ENCODE measurements around the gene LGR5. TPM values are rescaled to one million over a fixed set of nuclear protein-coding genes. Genes with fewer than 3 reads are reported as not detected.

LGR5 gene
- polyA plus RNA-seq, 1 donor (not counting 4 experiments of a cell fraction or from before 2014, with no cell fraction given) = 0.05 TPM

GRCh38 chr12:71455028-71455737 is 15.6 kb downstream of the LGR5 start:
- no peak overlapping the region for H2AFZ ChIP-seq (ENCODE audit: control insufficient read depth, low read length)
- DNase-seq (ENCODE audit: low read depth, low spot score) (no peak), FAIRE-seq (no peak)
- H3K27me3 ChIP-seq (ENCODE audit: control insufficient read depth, extremely low read depth, insufficient read depth, low read length) = peaks cover 9% of the 10 kb centered on the region
- no peak overlapping the region for H3K27ac ChIP-seq (ENCODE audit: control insufficient read depth, insufficient read depth, low read length)
- no peak overlapping the region for H3K4me3 ChIP-seq (ENCODE audit: control insufficient read depth in 2 of 3, extremely low read depth in 1 of 3, insufficient read depth in 2 of 3, low read depth in 1 of 3, low read length in 3 of 3)
- no peak overlapping the region for H3K4me2 ChIP-seq (ENCODE audit: control insufficient read depth, extremely low read depth, insufficient read depth, low read depth, low read length)
- dilution Hi-C loops (cut with MboI; ENCODE audit: extremely low pct_ligation_motif_present, low sequenced_read_pairs) = no loop called here
- TF ChIP-seq EZH2 (IDR thresholded peaks at IDR 0.05; ENCODE audit: low read length) = no peak
- TF ChIP-seq CTCF (optimal IDR thresholded peaks at IDR 0.05 in 1 of 3, IDR thresholded peaks at IDR 0.05 in 1 of 3, conservative IDR thresholded peaks at IDR 0.05 in 1 of 3; ENCODE audit: extremely low read depth in 1 of 3, insufficient read depth in 2 of 3, low read length in 3 of 3) = no peak
- H3K79me2 ChIP-seq (ENCODE audit: control insufficient read depth, insufficient read depth, low read length) = no peaks in the 10 kb centered on the region
- no peaks in the 10 kb centered on the region for H3K9me1 ChIP-seq (ENCODE audit: control insufficient read depth, extremely low read depth, insufficient read depth, low read length)
- H3K4me1 ChIP-seq (ENCODE audit: control insufficient read depth, extremely low read depth, insufficient read depth, low read length) = no peaks in the 10 kb centered on the region
- H4K20me1 ChIP-seq (ENCODE audit: control insufficient read depth, extremely low read depth, insufficient read depth, low read length) = no peaks in the 10 kb centered on the region
- no peaks in the 10 kb centered on the region for H3K36me3 ChIP-seq (ENCODE audit: control insufficient read depth in 2 of 2, extremely low read depth in 1 of 2, insufficient read depth in 2 of 2, low read length in 2 of 2)
- H3K9ac ChIP-seq (ENCODE audit: control insufficient read depth, extremely low read depth, insufficient read depth, low read length) = no peak overlapping the region
- H3K9me3 ChIP-seq (ENCODE audit: control insufficient read depth, low read depth, low read length) = no peaks in the 10 kb centered on the region

- Histone ChIP-seq H3K4me2 (ENCODE audit: control insufficient read depth, extremely low read depth, insufficient read depth, low read depth, low read length) (no peak overlapping the region), H3K4me1 (ENCODE audit: control insufficient read depth, extremely low read depth, insufficient read depth, low read length) (no peaks in the 10 kb centered on the region), H3K9me1 (ENCODE audit: control insufficient read depth, extremely low read depth, insufficient read depth, low read length) (no peaks in the 10 kb centered on the region), H3K27me3 (ENCODE audit: control insufficient read depth, extremely low read depth, insufficient read depth, low read length) (peaks cover 9% of the 10 kb centered on the region), H2AFZ (ENCODE audit: control insufficient read depth, low read length) (no peak overlapping the region), H3K4me3 (ENCODE audit: control insufficient read depth in 2 of 3, extremely low read depth in 1 of 3, insufficient read depth in 2 of 3, low read depth in 1 of 3, low read length in 3 of 3) (no peak overlapping the region), H3K79me2 (ENCODE audit: control insufficient read depth, insufficient read depth, low read length) (no peaks in the 10 kb centered on the region), H3K36me3 (ENCODE audit: control insufficient read depth in 2 of 2, extremely low read depth in 1 of 2, insufficient read depth in 2 of 2, low read length in 2 of 2) (no peaks in the 10 kb centered on the region), H3K9ac (ENCODE audit: control insufficient read depth, extremely low read depth, insufficient read depth, low read length) (no peak overlapping the region), H3K27ac (ENCODE audit: control insufficient read depth, insufficient read depth, low read length) (no peak overlapping the region), H4K20me1 (ENCODE audit: control insufficient read depth, extremely low read depth, insufficient read depth, low read length) (no peaks in the 10 kb centered on the region), H3K9me3 (ENCODE audit: control insufficient read depth, low read depth, low read length) (no peaks in the 10 kb centered on the region)
- TF ChIP-seq EZH2 (IDR thresholded peaks at IDR 0.05; ENCODE audit: low read length) (no peak), CTCF (optimal IDR thresholded peaks at IDR 0.05 in 1 of 3, IDR thresholded peaks at IDR 0.05 in 1 of 3, conservative IDR thresholded peaks at IDR 0.05 in 1 of 3; ENCODE audit: extremely low read depth in 1 of 3, insufficient read depth in 2 of 3, low read length in 3 of 3) (no peak)
- no peak for FAIRE-seq
- DNase-seq (ENCODE audit: low read depth, low spot score) = no peak
- dilution Hi-C loops (cut with MboI; ENCODE audit: extremely low pct_ligation_motif_present, low sequenced_read_pairs) = no loop called here
Measured at GRCh38 chr12:71456316-71456715, 16.7 kb downstream of the LGR5 start.
